Vagina (tissue), 2 donors: ENCODE measurements around the gene MAP1B.

ENCODE experiments used
- CTCF ChIP-seq, 3 experiments: fragments of 450-650 bp in 2 of 3; fragments of 200-600 bp in 1 of 3; sonication (generic) in 1 of 3; IDR thresholded peaks; one replicate each; pipeline ENCODE4 v1.5.1; 2017 to 2019; ENCODE audit warnings: antibody characterized with exemption in 3 of 3, mild to moderate bottlenecking in 2 of 3, moderate library complexity in 2 of 3
- POLR2AphosphoS5 ChIP-seq, 2 donors: sonication (generic); formaldehyde crosslinking; IDR thresholded peaks; one replicate each; pipeline ENCODE4 v1.9.0; 2017; ENCODE audit warnings: antibody characterized with exemption in 2 of 2, mild to moderate bottlenecking in 2 of 2, low read depth in 1 of 2; ENCODE audit not compliant: insufficient read depth in 1 of 2

- TF ChIP-seq CTCF (IDR thresholded peaks at IDR 0.05) (no peak), POLR2AphosphoS5 (IDR thresholded peaks at IDR 0.05; ENCODE audit: insufficient read depth in 1 of 2, low read depth in 1 of 2) (no peak)
Observed at GRCh38 chr5:72206160-72206559, 98.9 kb downstream of the MAP1B start.
